ENCODE results near the gene TRAPPC3L.

GRCh38 chr6:116515141-116515540, 30.3 kb downstream of the TRAPPC3L start:
- TF ChIP-seq ZNF644 (tag; IDR thresholded peaks at IDR 0.05; ENCODE audit: low read depth): no peak
- TF ChIP-seq CTCF (IDR thresholded peaks at IDR 0.05 in 2 of 3, conservative IDR thresholded peaks at IDR 0.05 in 1 of 3; ENCODE audit: insufficient read depth in 2 of 3, low read depth in 1 of 3, low read length in 3 of 3): no peak
- no peak for TF ChIP-seq KAT7 (CRISPR knock-in tag; IDR thresholded peaks at IDR 0.05; ENCODE audit: borderline replicate concordance)
- no peak for TF ChIP-seq HDAC2 (IDR thresholded peaks at IDR 0.05)
- no peak for TF ChIP-seq FOXA1 (IDR thresholded peaks at IDR 0.05; ENCODE audit: borderline replicate concordance)
- no peak for TF ChIP-seq MLLT1 (IDR thresholded peaks at IDR 0.05)
- TF ChIP-seq DEAF1 (CRISPR knock-in tag; IDR thresholded peaks at IDR 0.05): no peak
- TF ChIP-seq CEBPB (tag; IDR thresholded peaks at IDR 0.05): no peak
- no peak for TF ChIP-seq PPARD (CRISPR knock-in tag; IDR thresholded peaks at IDR 0.05)
- no peak for TF ChIP-seq EZH2 (IDR thresholded peaks at IDR 0.05; ENCODE audit: borderline replicate concordance, low read depth, low read length)
